ENCODE data around the gene SUGCT. TPM values are rescaled to one million over a fixed set of nuclear protein-coding genes. Genes with fewer than 3 reads are reported as not detected.

SUGCT gene
- total RNA-seq, 1 donor from 2014 or later, result 8.5 TPM

DNA sequence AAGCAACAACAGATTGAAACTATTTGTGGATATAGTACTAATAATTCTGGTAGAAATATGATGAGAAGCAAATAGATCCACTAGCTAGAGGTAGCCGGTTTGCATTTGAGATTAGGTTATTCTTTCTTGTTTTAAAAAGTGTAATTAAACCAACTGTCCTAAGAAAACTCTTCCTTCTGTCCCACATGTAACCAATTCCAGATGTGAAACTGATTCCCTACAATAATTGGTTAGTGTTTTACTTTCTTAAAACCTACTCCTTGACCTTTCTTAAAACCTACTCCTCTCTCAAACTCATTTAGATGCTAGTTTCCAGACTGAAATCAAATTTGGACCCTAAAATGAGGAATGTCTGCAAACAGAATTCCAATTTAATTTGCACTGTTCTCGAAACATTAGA lies 521.5 kb downstream of the SUGCT start:
- no peak for DNase-seq (ENCODE audit: low read depth)

DNA sequence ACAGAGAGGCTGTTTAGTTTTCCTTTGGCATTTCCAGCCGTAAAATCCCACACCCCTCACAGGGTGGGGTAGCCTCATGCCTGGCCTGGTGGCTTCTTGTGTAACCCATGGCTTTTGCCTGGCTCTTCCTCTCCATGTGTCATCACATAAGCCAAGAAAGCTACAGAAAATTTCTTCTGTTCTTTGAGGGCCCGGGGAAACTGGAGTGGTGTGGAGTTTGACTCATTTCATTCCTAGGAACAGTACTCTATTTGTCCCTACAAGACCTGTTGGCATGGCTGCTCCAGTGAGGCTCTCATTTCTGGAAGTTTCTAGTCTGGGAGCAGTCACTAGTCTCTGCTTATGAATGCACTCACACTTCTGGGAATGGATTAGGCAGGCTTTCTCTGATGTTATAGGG lies 523.9 kb downstream of the SUGCT start:
- DNase-seq (ENCODE audit: low read depth), result peak; percentile 47

DNA sequence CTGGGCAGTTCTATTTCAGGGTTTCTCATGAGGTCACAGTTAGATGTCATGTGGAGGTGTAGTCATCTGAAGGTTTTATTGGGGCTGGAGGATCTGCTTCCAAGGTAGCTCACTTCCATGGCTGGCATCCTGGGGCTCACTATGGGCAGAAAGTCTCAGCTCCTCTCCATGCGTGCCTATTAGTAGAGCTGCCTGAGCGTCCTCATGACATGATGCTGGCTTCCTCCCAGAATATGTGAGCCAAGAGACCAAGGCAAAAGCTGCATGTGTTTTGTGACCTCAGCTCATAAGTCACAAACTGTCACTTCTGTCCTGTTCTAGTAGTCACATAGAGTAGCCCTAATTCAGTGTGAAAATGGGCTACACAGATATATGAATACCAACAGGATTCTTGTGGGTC lies 524.4 kb downstream of the SUGCT start:
- peak; percentile 93 for DNase-seq (ENCODE audit: low read depth)

DNA sequence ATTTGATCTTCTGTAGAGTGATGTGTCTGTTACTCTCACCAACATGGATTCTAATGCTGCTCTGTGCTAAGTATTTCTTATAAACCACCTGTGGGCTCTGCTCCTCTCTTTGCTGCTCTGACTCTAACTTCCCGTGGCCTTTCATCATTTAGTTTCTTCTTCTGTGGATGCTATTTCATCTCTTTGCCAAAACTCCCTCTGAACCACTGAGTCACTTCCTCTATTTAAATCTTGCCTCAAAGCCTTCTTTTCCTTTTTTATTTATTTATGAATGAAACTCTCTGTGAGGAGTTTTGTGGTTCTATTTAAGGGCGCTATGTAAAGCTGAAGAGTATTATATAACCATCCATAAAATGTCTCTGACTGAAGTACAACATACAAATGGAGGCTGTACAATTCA lies 538.5 kb downstream of the SUGCT start:
- DNase-seq (ENCODE audit: low read depth), result peak; percentile 52

DNA sequence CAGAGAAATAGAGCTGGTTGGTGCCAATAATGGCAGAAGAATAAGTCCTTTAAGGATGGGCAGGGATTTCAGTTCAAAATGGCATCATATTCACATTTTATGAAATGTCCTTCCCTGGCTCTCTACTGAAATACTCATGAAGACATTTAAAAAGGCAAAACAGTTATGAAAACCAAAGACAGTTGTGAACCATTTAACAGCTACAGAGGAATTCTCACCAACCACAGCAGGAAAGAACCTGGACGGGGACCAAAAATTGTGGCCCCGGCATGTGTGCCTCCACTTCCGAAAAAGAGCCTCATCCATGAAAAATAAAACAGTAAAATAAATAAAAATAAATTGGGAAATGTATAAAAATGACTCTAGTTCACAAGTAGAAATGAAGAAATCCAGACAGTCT lies 539.5 kb downstream of the SUGCT start:
- DNase-seq (ENCODE audit: low read depth), result peak; percentile 67

DNA sequence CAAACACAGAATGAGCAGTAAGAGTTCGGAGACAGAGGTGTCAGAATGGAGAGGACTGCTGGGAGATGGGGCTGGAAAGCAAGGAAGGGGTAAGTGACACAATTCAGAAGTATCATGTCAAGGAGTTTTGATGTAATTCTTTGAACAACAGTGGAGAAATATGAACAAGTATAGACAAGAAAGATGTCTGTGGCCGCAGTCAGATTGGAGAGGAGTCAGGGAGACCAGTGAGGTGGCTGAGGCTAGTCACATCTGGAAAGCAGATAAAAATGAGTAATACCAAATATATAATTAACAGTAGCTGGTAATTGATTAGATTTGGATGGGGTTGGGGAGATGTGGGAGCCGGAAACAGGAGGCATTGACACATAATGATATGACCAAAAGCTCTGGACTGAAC lies 540.9 kb downstream of the SUGCT start:
- DNase-seq (ENCODE audit: low read depth), result no peak

DNA sequence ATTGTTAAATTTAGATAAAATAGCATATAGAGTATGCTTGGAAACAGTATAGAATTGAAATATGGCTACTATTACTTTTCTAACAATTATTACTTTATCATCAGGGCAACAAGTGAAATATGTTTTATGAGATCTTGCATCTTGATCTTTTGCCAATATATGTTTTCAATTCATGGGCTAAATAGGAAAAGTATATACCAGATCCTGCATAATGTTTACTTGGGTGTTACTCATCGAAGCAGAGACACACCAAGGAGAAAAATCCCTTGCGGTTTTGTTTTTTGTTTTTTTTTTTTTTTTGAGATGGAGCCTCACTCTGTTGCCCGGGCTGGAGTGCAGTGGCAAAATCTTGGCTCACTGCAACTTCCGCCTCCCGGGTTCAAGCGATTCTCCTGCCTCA lies 541.4 kb downstream of the SUGCT start:
- DNase-seq (ENCODE audit: low read depth), result no peak

DNA sequence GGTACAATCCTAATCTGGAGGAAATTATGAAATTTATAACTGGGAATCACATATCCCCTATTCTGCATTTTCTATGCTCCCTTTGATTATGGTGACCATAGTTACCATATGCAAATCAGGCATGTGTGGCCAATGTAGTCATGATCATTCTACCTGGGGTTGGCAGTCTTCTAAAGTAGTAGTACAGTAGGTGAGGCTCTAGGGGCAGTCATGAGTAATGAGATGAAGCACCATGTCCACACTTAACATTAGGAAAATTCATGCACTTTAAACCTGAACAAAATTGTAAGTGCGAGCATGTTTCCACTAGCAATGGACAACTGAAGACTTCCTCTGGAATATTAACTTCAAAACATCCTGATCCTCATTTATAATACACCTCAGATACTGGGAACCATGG lies 545.9 kb downstream of the SUGCT start:
- DNase-seq (ENCODE audit: low read depth), result peak; percentile 32

DNA sequence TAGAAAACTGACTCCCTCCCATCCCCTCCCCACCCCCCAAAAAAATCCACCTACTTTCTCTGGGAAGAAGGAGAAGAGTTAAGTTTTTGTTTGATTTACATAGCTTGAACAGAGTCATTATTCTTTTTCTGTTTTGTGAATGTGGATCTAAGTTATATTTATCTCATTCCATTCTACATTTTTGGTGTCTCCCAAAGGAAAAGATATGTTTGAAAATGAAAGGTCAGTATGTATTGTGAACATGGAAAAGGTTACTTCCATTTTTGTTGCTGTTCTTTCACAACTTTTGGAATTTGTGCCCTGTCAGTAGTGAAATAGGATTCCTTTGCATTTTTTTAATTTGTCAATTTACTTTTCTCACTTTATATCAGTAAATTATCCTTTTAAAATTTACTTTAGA lies 547.9 kb downstream of the SUGCT start:
- DNase-seq (ENCODE audit: low read depth), result no peak

GRCh38 chr7:40694026-40694809 lies 559.4 kb downstream of the SUGCT start:
- no peak for DNase-seq (ENCODE audit: low read depth)

- DNase-seq (ENCODE audit: low read depth), result no peak
Observed at GRCh38 chr7:40694991-40695390, 560.2 kb downstream of the SUGCT start.

DNA sequence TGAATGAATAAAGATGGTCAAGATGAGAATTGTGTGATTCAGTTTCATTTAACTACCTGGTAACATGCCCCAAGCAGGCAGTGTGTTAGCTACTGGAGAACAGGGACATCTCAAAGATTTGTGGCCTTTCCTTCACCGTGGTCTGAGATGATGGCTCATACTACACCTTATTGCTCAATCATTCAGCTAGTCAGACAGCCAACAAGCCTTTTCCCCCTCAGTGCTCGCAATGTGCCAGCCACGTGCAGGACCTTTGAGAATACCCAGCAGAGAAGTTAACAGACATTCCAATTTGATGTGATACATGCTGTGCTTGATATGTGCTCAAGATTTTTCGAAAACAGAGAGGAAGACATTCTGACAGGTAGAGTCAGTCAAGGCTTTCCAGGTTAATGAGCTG lies 562.8 kb downstream of the SUGCT start:
- DNase-seq (ENCODE audit: low read depth), result no peak

GRCh38 chr7:40698214-40698920 lies 563.6 kb downstream of the SUGCT start:
- no peak for DNase-seq (ENCODE audit: low read depth)

DNA sequence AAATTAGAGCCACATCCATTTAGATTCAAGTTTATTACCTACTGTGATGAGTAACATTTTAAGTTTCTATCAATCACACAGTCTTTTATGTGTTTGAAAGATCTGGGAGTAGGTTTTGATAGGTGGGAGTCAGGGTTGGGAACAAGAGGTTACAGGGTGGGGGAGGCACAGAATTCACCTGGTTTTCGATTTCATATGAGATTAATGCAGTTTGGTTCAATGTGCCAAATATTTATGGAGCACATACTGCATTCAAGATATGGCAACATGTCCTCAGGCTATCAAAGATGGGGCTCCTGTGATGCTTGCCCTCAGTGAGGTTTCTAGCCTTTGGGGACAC lies 564.1 kb downstream of the SUGCT start:
- no peak for DNase-seq (ENCODE audit: low read depth)

DNA sequence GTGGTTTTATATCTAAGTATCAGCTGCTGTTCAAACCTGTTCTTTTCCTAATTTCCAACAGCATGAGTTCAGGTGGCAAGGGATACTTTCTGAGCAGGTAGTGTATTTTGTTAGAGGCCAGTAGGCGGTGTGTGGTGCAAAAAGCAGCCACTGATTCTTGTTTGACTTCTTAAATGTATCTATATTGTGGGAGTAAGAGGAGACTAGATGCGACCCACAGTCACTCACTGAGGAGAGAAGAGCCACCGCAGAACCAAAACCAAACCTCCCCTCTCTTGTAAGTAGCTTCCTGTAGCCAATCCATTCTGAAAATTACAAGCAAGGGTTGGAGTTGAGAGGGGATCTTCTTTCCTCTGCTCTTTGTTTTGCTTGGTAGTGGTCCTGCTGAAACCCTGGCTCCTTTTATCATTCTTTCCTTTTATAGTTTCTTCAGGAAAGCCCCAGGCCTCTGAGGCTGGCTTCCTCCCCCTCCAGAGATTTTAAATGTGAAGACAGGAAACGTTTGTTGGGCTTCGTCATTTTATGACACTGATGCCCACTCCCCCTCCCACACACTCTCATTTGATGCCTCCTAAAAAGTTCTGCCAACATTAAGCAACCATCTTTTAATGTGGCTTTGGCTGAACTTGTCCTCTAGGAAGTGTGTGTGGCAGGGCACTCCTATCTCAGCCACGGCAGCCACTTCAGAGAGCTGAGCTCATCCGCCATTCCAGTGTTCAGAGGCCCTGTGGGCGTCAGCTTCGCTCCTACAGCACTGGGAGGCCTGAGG lies 566.0 kb downstream of the SUGCT start:
- DNase-seq (ENCODE audit: low read depth), result no peak

DNA sequence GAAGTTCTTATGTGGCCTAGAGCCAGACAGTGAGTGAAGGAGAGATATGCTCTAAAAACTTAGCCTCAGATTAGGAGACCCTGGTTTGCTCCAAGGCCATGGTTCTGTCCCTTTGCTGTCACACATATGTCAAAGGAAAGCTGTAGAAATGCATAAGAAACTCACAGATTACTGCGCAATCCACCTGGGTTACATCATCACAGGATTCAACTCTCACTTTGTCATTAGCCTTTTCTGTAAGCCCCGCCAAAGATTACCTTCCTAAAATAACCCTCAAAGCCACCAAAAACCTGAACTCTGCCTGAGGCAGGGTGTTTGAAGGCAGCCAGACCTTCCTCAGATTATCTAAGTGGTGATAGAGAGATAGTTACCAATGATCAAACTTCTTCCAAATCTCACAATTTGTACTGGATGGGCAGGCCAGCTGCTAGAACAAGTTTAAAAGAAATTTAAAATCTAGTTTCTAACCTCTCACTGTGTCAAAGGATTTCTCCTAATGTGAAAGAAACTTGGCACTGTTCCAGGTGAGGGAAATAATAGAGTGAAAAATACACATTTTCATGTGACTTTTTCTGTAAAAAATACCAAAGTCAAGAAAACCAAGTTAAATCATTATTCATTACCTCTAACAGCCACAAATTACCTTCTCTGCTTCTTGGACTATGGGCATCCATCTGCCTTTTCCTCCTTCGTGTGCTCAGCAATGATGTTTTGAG lies 567.2 kb downstream of the SUGCT start:
- DNase-seq (ENCODE audit: low read depth), result no peak

GRCh38 chr7:40704172-40704571 lies 569.4 kb downstream of the SUGCT start:
- DNase-seq (ENCODE audit: low read depth), result no peak

DNA sequence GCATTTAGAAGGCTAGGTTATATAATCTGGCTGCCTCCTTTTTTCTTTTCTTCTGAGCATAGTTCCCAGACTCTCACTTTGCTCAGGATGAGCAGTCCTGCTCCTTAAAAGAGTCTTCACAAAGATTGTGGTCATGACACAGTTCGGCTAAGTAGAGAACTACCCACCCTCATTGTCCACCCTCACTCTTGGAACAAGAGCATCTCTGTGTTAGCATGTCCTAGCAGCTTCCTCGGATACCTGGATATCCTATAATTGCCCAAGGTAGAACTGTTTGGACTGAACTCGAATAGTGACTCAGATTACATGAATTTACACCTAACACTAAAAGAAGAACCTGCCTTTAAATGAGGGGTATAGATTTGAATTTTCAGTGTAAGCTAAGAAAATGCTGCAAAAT lies 572.0 kb downstream of the SUGCT start:
- no peak for DNase-seq (ENCODE audit: low read depth)

DNA sequence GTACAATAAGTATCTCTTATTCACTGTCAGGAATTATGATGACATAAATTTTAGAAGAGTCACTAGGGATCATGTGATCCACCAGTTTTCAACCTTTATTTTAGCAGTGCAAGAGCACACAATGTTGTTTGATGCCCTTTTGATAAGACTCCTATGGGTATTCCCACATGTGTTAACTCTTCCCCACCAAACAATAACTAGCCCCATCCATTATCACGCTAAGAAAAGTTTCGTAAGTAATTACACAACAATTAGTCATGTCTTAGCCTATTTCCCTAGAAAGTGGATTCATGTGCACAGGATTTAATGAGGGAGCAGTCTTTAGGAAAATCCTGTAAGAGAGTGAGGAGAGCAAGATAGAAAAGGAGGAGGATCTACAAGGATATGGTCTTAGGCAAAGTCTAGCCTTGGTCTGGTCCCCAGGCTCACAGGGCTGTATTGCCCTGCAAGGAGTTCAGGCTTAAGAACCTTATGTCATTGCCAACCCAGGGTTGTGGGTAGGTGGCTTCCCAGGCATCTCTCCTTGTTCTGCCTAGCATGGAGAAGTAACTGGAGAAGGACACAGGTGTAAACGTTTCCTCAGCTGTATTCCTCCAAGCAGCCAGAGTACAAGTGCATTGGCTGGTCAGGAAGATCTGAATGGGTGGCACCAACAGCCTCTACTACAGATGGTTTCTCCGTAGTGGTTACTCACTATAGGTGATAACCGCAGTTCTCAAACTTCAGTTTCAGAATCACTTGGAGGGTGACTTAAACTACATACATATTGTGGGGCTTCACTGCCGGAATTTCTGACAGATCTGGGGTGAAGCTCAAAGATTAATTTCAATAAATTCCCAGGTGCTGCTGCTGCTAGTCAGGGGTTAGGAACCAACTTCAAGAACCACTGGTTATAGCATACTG lies 574.5 kb downstream of the SUGCT start:
- DNase-seq (ENCODE audit: low read depth), result no peak

GRCh38 chr7:40711706-40712105 lies 576.9 kb downstream of the SUGCT start:
- DNase-seq (ENCODE audit: low read depth), result no peak

Data from myocyte (in vitro differentiated cells).